ENCODE data around the gene HIPK2.
A peak's percentile ranks its signal among the peaks of the same experiment; 100 is the strongest.
"Not testable (repeated sequence)": the region's sequence is repeated elsewhere in the genome, so short reads cannot be mapped to it uniquely, and the experiment has no call there.

The HIPK2 gene

GRCh38 chr7:139691253-139691781 lies 86.5 kb downstream of the HIPK2 start:
- DNase-seq = no peak

- no peak for DNase-seq
Measured at GRCh38 chr7:139687980-139688632, 89.7 kb downstream of the HIPK2 start.

DNA sequence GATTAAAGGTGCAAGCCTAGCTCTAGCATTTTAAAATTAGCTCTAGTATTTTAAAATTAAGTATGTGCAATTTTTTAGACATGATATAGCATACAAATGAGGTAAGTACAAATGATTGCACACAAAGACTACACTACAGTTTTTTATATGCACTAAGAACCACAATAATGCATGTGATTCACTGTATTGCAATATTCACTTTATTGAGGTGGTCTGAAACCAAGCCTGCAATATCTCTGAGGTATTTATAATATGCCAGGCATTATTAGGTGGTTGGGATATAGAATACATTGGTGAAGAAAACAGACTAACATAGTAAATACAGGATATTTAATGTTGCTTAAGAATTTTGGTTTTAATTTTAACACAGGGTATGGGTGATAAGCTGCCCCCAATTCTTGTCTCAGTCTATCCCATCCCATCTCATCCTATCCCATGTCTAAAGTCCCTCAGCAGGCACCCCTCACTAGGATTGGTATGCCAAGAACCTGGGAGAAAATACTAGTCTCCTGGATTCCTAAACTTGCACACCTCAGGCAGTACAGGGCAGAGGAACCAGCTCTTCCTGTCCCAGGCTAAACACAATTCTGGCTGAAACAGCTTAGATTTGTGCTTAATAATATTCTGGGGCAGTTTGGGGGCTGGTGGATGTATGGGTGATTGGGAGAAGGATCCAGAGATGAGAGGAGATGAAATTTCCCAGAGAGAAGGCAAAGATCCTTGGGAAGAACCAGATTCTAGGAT lies 90.4 kb downstream of the HIPK2 start:
- DNase-seq = no peak

- DNase-seq = no peak
Measured at GRCh38 chr7:139683137-139683921, 94.5 kb downstream of the HIPK2 start.

DNA sequence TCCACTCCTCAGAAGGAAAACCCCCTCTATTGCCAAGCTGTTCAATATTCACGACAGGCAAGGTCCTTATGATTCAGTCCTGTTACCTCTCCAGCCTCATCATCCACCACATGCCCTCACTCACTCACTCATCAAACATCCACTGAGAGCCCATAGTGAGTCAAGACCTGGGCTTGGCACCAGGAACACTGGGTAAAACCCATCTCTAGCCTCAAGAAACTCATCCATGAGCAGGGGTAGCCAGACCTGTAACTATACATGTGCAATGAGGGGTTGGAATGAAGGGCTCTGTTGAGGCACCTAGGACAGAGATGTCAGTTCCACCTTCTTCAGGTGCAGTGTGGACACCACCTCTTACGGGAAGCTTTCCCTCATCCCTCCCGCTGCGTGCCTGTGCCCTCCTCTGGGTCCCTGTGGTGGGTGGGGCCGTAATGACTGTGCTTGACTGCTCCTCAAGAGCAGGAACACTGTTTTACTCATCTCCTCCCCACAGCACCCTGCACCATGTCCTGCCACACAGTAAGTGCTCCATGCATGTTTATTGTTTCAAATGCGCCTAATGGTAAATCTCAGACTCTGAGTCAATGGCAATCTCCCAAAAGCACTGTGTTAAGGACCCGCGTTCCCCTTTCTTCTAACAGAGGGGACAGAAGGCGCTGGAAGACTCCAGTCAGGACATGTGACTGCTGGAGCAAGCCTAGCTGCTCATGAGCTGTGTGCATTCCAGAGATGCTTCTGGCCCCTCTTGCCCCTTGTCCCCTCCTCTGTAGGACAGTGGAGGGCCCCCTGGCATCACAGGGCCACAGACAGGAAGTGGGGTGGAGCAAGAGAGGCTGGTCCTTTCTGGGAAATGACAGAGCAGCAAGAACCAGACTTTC lies 95.4 kb downstream of the HIPK2 start:
- DNase-seq = no peak

GRCh38 chr7:139681812-139682135 lies 96.0 kb downstream of the HIPK2 start:
- no peak for DNase-seq

DNA sequence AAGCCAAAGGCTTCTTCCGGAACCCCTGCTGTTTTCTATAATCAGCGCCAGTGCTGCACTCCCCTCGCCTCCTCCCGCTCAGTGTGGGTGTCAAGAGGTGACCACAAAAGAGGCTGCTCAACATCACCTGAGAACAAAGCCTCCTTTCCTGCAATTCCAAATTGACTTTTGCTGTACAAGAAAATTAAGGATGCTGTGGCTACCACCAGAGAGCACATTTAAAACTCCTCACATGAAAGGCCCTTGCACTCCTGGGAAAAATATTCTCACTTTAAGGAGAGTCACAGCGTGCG lies 96.4 kb downstream of the HIPK2 start:
- no peak for DNase-seq

- DNase-seq = peak; percentile 92
Measured at GRCh38 chr7:139680676-139681462, 96.9 kb downstream of the HIPK2 start.

DNA sequence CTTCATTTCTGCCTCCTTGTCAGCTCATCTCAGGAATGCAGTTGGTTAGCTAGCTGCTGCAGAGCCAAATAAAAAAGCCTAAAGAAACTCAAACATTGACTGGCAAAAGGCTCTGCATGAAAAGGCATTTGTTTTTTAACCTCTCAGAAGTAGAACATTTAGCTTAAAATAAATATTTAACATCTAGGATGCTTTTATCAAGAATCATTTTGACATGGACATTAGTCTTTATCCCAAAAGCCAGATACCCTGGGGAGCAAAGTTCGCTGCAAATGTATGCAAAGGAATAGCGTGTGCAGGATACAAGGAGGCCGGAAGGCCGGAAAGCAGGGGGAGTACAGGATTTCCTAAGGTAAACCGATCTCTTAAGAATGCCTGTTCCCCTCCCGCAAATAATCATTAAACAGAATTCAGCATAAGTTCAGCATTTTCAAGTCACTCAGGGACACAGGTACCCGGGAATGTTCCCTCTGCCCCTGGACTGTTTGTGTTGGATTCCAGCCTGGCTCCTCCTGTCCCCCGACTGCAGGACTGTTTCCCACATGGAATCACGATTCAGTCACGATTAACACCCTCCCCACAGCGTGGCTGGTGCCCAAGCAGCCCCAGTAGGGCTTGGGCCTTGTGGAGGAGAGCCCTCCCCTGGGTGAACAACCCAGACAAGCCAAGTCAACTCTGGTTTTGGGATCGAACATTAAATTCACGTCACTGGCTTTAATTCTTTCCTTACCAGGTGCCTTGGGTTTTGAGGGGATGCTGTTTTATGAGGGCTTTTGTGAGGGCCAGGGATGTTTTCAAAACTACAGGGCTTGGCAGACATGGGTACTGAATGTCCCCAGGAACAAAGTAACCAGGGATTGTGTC lies 97.8 kb downstream of the HIPK2 start:
- DNase-seq = no peak

- DNase-seq = no peak
Measured at GRCh38 chr7:139676390-139676789, 101.4 kb downstream of the HIPK2 start.

- no peak for DNase-seq
Measured at GRCh38 chr7:139675127-139676125, 102.4 kb downstream of the HIPK2 start.

- DNase-seq = no peak
Measured at GRCh38 chr7:139674752-139675126, 103.1 kb downstream of the HIPK2 start.

DNA sequence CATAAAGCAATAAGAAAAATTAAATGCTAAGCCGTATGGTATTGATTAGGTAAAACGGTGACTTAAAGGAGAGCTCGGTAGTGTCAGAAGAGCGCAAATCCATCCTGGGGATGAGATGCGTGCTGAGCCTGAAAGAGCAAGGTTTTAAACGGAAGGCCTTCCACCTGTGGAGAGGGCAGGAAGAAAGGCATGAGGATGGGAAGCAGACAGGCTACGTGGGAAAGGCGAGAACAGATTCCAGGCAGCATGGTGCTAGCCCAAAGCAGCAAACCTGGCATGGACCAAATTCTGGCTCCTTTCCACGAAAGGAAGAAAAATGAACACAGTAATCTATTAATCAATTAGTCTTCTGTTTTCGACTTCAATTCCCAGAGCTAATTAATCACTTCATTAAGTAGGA lies 103.5 kb downstream of the HIPK2 start:
- no peak for DNase-seq

- no peak for DNase-seq
Measured at GRCh38 chr7:139673762-139674161, 104.0 kb downstream of the HIPK2 start.

DNA sequence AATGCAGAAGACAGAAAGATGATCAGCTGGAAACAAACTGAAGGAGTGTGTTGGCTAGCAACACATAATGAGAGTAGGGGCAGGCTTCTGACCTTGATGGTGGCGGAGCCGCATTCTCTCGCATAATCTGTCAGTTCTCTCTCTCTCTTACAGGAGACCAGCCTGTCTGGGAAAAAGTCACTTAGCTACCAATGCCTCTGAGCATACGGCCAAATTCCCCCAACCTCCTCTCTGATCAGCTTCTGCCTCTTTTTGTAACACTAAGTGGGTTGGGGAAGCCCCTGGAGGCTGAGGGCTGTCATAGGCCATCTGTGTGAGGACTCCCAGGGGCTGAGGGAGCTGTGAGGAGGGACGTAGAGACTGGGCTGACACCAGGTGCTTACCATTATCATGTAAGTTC lies 104.6 kb downstream of the HIPK2 start:
- no peak for DNase-seq

- no peak for DNase-seq
Measured at GRCh38 chr7:139671967-139672366, 105.8 kb downstream of the HIPK2 start.

DNA sequence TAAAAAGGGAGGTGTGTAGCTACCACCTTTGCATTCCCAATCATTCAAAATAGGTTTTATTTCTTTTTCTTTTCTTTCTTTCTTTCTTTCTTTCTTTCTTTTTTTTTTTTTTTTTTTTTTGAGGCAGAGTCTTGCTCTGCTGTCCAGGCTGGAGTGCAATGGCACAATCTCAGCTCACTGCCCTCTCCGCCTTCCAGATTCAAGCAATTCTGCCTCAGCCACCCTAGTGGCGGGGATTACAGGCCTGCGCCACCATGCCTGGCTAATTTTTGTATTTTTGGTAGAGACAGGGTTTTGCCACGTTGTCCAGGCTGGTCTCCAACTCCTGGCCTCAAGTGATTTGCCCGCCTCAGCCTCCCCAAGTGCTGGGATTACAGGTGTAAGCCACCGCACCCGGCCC lies 107.1 kb downstream of the HIPK2 start:
- not testable (repeated sequence) for DNase-seq

DNA sequence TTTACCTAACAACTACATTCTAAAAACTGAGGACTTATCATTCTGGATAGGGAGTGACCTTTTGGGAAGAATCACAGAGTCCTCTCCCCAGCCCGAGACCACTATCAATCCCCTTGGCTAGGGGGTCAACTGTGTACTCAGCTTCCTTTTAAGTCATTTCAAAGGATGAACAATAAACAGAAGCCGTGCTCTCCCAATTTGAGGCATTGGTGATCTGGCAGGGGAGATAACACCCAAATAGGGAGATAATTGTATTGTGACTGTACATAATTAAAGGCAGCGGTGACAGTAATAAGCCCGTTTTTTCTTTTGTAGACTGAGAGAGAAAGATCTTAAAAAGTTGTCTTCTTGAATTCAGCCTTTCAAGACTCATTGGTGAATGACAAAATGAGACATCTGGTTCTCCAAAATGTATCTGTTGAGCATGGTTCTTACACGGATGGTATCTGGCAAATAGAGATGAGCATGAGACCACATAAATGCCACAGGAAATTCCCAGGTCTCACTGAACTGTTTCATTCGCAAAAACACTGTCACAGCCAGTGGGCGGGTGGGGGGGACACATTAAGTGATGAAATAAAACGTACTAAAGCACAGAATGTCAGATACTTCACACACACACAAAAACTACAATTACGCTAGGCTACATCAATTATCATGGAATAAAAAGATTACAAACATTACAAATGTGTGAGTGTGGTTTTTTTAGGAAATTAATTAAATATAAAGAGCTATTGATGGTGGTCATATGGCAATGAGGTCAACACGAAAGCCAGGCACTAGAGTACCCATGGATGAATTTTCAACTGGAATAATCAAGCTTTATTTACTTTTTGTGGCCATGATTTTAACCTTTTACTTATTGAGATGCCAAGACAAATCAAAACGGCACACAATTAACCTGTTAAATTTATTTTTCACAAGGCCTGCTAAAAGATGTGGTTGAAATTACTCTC lies 108.4 kb downstream of the HIPK2 start:
- DNase-seq = no peak

GRCh38 chr7:139667377-139667776 lies 110.4 kb downstream of the HIPK2 start:
- no peak for DNase-seq

All from amniotic stem cell (primary cell).